GM19023 (cell line): ENCODE results near the gene RBM47.

Source experiments
- ATAC-seq: cut with Tn5 transposase; IDR thresholded peaks from one replicate; pipeline ENCODE4 v1.9.1; 2021; ENCODE audit warnings: mild to moderate bottlenecking, moderate library complexity; ENCODE audit not compliant: unreplicated experiment

Gene RBM47

DNA sequence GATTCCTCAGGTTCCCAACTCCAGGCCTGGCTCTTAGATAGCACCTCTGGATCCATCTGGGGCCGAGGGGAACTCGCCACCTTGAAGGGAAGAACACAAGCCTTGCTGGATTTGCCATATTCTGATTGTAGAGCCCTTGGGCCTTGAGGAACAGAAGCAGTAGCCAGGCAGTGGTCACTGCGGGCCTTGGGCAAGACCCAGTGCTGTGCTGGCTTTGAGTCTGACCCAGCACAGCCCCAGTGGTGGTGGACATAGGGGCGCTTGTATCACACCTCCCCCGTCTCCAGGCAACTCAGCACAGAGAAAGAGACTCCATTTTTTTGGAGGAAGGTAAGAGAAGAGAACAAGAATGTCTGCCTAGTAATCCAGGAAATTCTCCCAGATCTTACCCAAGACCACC is 249.0 kb downstream of the RBM47 start:
- ATAC-seq, result no peak

DNA sequence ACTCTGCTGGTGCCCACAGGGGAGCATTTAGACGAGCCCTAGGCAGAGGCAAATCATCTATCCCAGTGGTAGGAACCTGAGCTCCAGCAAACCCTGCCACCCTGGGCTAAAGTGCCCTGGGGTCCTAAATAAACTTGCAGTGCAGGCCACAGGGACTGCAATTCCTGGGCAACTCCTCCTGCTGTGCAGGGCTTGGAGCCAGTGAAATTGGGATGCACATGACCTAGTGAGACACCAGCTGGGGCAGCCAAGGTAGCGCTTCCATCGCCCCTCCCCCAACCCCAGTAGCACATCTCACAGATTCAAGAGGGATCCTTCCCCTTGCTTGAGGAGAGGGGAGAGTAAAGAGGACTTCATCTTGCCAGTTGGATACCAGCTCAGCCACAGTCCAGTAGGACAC is 250.4 kb downstream of the RBM47 start:
- ATAC-seq, result no peak

DNA sequence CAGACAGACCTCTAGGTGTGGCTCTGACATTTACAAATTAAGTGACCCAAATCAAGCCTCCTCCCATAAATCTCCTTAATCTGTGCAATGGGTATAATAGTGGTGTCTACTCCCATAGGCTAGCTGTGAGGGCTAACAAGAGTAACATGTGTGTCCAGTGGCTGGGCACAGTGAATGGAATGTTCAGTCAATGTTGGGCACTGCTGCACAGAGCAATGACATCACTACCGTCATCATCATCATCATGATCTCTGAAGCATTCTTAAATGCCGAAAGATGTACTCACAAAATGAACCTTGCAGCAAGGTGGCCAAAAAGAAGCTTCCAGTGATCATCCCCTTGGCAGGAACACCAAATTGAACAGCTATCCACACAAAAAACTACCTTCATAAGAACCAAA is 251.0 kb downstream of the RBM47 start:
- ATAC-seq, result no peak

GRCh38 chr4:40377512-40378365 is 251.9 kb downstream of the RBM47 start:
- ATAC-seq, result no peak

GRCh38 chr4:40375620-40376019 is 254.0 kb downstream of the RBM47 start:
- ATAC-seq, result no peak

DNA sequence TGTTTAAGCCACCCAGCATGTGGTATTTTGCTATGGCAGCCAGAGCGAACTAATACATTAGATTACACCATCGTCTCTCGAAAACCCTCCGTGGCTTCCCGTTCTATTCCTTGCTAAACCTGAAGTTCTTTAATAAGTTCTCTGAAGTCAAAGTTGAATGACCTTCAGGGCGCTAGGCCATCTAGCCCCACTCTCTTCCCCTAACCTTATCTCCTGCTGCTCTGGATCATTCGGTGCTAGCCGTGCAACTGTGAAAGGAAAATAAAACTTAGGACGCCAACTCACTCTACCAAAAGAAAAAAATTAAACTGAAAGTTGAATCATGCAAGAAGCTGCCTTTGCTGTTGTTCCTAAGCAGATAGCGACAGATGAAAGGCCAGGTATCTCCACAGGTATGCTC is 254.6 kb downstream of the RBM47 start:
- ATAC-seq, result no peak

DNA sequence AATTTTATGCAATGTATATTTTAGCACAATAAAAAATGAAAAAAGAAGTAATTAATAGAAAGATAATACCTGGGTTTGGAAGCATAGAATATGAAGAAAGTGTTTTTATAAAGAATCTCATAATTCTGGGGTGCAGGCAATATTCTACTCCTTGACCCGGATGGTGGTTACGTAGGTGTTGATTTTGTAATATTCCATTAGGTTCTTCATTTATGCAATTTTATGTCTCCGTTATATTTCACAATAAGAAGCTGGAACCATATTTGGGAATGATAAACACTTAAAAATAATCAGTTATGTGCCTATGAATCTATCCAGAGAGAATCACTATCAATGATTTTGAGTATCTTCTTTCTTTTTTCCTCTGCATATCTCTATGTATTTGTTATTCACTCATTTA is 256.0 kb downstream of the RBM47 start:
- ATAC-seq, result no peak
